Right lobe of liver (tissue), 4 donors: ENCODE data around the gene FADS6.

Experiments used
- CTCF ChIP-seq, 4 donors: fragments of 200-600 bp in 3 of 4; fragments of 450-650 bp in 1 of 4; IDR thresholded peaks; one replicate each; pipeline versions ENCODE4 v1.5.1 to v1.8.0; 2016 to 2022; ENCODE audit warnings: antibody characterized with exemption in 4 of 4, mild to moderate bottlenecking in 2 of 4
- POLR2A ChIP-seq: fragments of 450-650 bp; IDR thresholded peaks from one replicate; pipeline ENCODE4 v1.6.1; 2017; ENCODE audit warnings: antibody characterized with exemption, mild to moderate bottlenecking
- donor health status: DM: no; HTN: no; CAD: no.
- donor health status: DM: no; HTN: no; CAD: no.
- donor health status: DM: no; HTN: yes; CAD: no.

- no peak for TF ChIP-seq CTCF (IDR thresholded peaks at IDR 0.05)
- TF ChIP-seq POLR2A, result no peak
Measured at GRCh38 chr17:74853669-74854068, 39.8 kb downstream of the FADS6 start.
